K562 (cell line): ENCODE data around the gene CFD. TPM values are rescaled to one million over a fixed set of nuclear protein-coding genes. Genes with fewer than 3 reads are reported as not detected.
A peak's percentile ranks its signal among the peaks of the same experiment; 100 is the strongest.

ENCODE experiments used
- ATAC-seq: fragments of 200-7000 bp; cut with Tn5 transposase; 3 replicates; pipeline ENCODE4 v1.9.1; 2020; ENCODE audit warnings: moderate library complexity
- BruUV-seq: library from RNA; stranded (reverse); fragments of 400-500 nt; replicated peaks from 2 replicates; lab custom pipeline; 2021; lab: Mats Ljungman, UMichigan
- CTCF ChIA-PET: fragments of 300-600 bp; formaldehyde crosslinking; extraction: SDS; loops from one replicate; lab custom pipeline; 2021; ENCODE audit warnings: low intra/inter-chr PET ratio; lab: Yijun Ruan, JAX
- POLR2A ChIA-PET: fragments of 300-600, 350-650 bp; sonication (Branson Sonifier 250); formaldehyde crosslinking; extraction: SDS; loops from one replicate; lab custom pipeline; 2021; ENCODE audit warnings: antibody characterized with exemption, inconsistent platforms; lab: Yijun Ruan, JAX
- DNase-seq, 4 experiments: peaks; one replicate each; pipeline versions ENCODE4 v3.0.0 to v3.0.0-alpha.2; 2011 to 2018; ENCODE audit warnings: low spot score in 3 of 4, mixed read lengths in 3 of 4; ENCODE audit errors: extremely low read depth in 1 of 4
- FAIRE-seq: peaks from 2 replicates; lab custom pipeline; 2011; peaks lifted over from hg19 to GRCh38; lab: Jason Lieb, UNC
- H2AFZ ChIP-seq: 2 replicates; pipeline ENCODE4 v1.6.0; 2011; ENCODE audit warnings: low read depth, low read length, control low read depth, inconsistent platforms
- H3K27ac ChIP-seq: fragments of 200-600 bp; 3 replicates; pipeline ENCODE4 v1.8.0; 2011; ENCODE audit warnings: low read depth, mild to moderate bottlenecking, control low read depth, inconsistent platforms, low read length, moderate library complexity, mixed read lengths; ENCODE audit errors: extremely low read depth
- H3K27me3 ChIP-seq, 2 experiments: fragments of 300-600 bp in 1 of 2; 2 replicates in 1 of 2; 3 replicates in 1 of 2; pipeline versions ENCODE4 v1.6.0 to v1.8.0; 2011; ENCODE audit warnings: inconsistent platforms in 2 of 2, low read length in 2 of 2, mild to moderate bottlenecking in 1 of 2, mixed read lengths in 1 of 2, moderate library complexity in 1 of 2; ENCODE audit not compliant: control insufficient read depth in 2 of 2, insufficient read depth in 2 of 2
- H3K36me3 ChIP-seq: fragments of 300-600 bp; 3 replicates; pipeline ENCODE4 v1.8.0; 2011; ENCODE audit warnings: mild to moderate bottlenecking, low read length, inconsistent platforms; ENCODE audit not compliant: control insufficient read depth, insufficient read depth
- H3K4me1 ChIP-seq, 2 experiments: fragments of 200-600 bp in 1 of 2; replicated peaks in 1 of 2; 2 replicates in 1 of 2; 3 replicates in 1 of 2; pipeline versions ENCODE4 v1.5.1 to v1.8.0; 2011; ENCODE audit warnings: inconsistent platforms in 2 of 2, low read length in 2 of 2, mild to moderate bottlenecking in 1 of 2, mixed read lengths in 1 of 2, moderate library complexity in 1 of 2; ENCODE audit not compliant: control insufficient read depth in 2 of 2, insufficient read depth in 2 of 2
- H3K4me2 ChIP-seq: 2 replicates; pipeline ENCODE4 v1.6.1; 2011; ENCODE audit warnings: low read length, control low read depth, inconsistent platforms, mixed read lengths; ENCODE audit not compliant: insufficient read depth
- H3K4me3 ChIP-seq: fragments of 200-600 bp; sonication (generic), shearing (Covaris generic); 2 replicates; pipeline ENCODE4 v1.5.1; 2016; ENCODE audit warnings: control low read depth, inconsistent platforms
- H3K79me2 ChIP-seq: fragments of 200-600 bp; 3 replicates; pipeline ENCODE4 v1.8.0; 2011; ENCODE audit warnings: low read length, inconsistent platforms; ENCODE audit not compliant: control insufficient read depth, insufficient read depth
- H3K9ac ChIP-seq, 2 experiments: 2 replicates each; pipeline versions ENCODE4 v1.6.0 to v1.6.1; 2011; ENCODE audit warnings: low read depth in 2 of 2, low read length in 2 of 2, control low read depth in 1 of 2, inconsistent platforms in 1 of 2, mild to moderate bottlenecking in 1 of 2, mixed read lengths in 1 of 2; ENCODE audit not compliant: insufficient read depth in 1 of 2
- H3K9me1 ChIP-seq: one replicate; pipeline ENCODE4 v1.6.0; 2011; ENCODE audit warnings: inconsistent platforms, mild to moderate bottlenecking, low read length, moderate library complexity; ENCODE audit not compliant: control insufficient read depth, insufficient read depth
- H3K9me3 ChIP-seq: replicated peaks from 2 replicates; pipeline ENCODE4 v1.5.1; 2011; ENCODE audit warnings: low read depth, low read length, inconsistent platforms; ENCODE audit not compliant: control insufficient read depth, insufficient read depth
- H4K20me1 ChIP-seq: replicated peaks from 2 replicates; pipeline ENCODE4 v1.6.1; 2011; ENCODE audit warnings: low read length, inconsistent platforms, mixed read lengths; ENCODE audit not compliant: control insufficient read depth, insufficient read depth
- CEBPZ ChIP-seq: fragments of 150-350 bp; IDR thresholded peaks from 2 replicates; pipeline ENCODE4 v1.6.1; 2014; ENCODE audit warnings: low read depth, mild to moderate bottlenecking, low read length, borderline replicate concordance
- ETV5 ChIP-seq: sonication (generic); formaldehyde crosslinking; IDR thresholded peaks from 2 replicates; pipeline ENCODE4 v1.4.0; 2020; ENCODE audit warnings: low read depth, mild to moderate bottlenecking, missing genetic modification reagents
- FOXJ3 ChIP-seq: sonication (generic); formaldehyde crosslinking; IDR thresholded peaks from 2 replicates; pipeline ENCODE4 v1.4.0; 2020; ENCODE audit warnings: mild to moderate bottlenecking, missing genetic modification reagents
- MNT ChIP-seq, 2 experiments: fragments of 450-650 bp; conservative IDR thresholded peaks; 2 replicates each; pipeline ENCODE4 v1.6.1; 2017; ENCODE audit warnings: mild to moderate bottlenecking in 2 of 2, moderate library complexity in 2 of 2
- NONO ChIP-seq, 2 experiments: fragments of 200-400 bp in 1 of 2; fragments of 450-650 bp in 1 of 2; formaldehyde crosslinking in 1 of 2; IDR thresholded peaks; 2 replicates each; pipeline ENCODE4 v1.6.1; 2017; ENCODE audit warnings: low read depth in 2 of 2, mild to moderate bottlenecking in 2 of 2, moderate library complexity in 2 of 2, low read length in 1 of 2
- PHB ChIP-seq: fragments of 250-450 bp; sonication (Bioruptor Pico); IDR thresholded peaks from 2 replicates; pipeline ENCODE4 v1.5.0; 2021
- SMC3 ChIP-seq: conservative IDR thresholded peaks from 2 replicates; pipeline ENCODE4 v1.6.1; 2011; ENCODE audit warnings: low read depth, low read length, improper control_type of control experiment; ENCODE audit not compliant: insufficient read depth
- U2AF1 ChIP-seq: fragments of 200-400 bp; formaldehyde crosslinking; optimal IDR thresholded peaks from 2 replicates; pipeline ENCODE3; 2017; ENCODE audit warnings: mild to moderate bottlenecking, low read depth, low read length, moderate library complexity
- ZBTB34 ChIP-seq: fragments of 250-450 bp; sonication (Bioruptor Pico); IDR thresholded peaks from 2 replicates; pipeline ENCODE4 v1.8.0; 2021; ENCODE audit warnings: mild to moderate bottlenecking, moderate library complexity
- ZBTB5 ChIP-seq: fragments of 450-650 bp; IDR thresholded peaks from 2 replicates; pipeline ENCODE4 v1.6.1; 2017; ENCODE audit warnings: antibody characterized with exemption
- ZFX ChIP-seq: sonication (generic); formaldehyde crosslinking; IDR thresholded peaks from 2 replicates; pipeline ENCODE4 v1.8.0; 2022; ENCODE audit warnings: mild to moderate bottlenecking, missing genetic modification reagents, moderate library complexity
- WGBS: fragments of 100-300 bp; shearing (Covaris generic); methylation state at CpG from one replicate; pipeline ENCODE4 v1.1.6; 2016; ENCODE audit warnings: low coverage, mixed read lengths; ENCODE audit not compliant: insufficient coverage; ENCODE audit errors: missing lambda C conversion rate; 5-methylcytosine and 5-hydroxymethylcytosine counted together
- in situ Hi-C: fragments of 300-500 bp; cut with MboI; formaldehyde crosslinking; loops from 4 replicates; pipeline ENCODE4 v1.15.0; 2018; ENCODE audit warnings: inconsistent platforms, mixed read lengths
- intact Hi-C: fragments of 100-400 bp; cut with micrococcal nuclease; formaldehyde crosslinking; loops from 2 replicates; pipeline ENCODE4 v1.14.2; 2022
- polyA plus RNA-seq, 8 experiments: library from polyadenylated mRNA; depleted of rRNA in 4 of 8; stranded (reverse) in 5 of 8; unstranded in 3 of 8; fragments of >200 nt; fragmentation: Nextera tagmentation in 2 of 8; fragmentation: Illumina TruSeq in 1 of 8; extraction: Ambion mirVana in 2 of 8; extraction: Trizol in 1 of 8; gene quantifications; 2 replicates each; pipeline versions ENCODE4 v1.2.1 to v1.2.3, GENCODE V29; 2011 to 2014; ENCODE audit warnings: inconsistent platforms in 1 of 8, missing spikeins in 1 of 8
- total RNA-seq, 7 experiments: library from RNA; depleted of rRNA in 6 of 7; stranded (reverse); fragments of >200 nt in 6 of 7; fragmentation: Illumina TruSeq in 2 of 7; extraction: Trizol in 2 of 7; gene quantifications; 2 replicates each; pipeline versions ENCODE4 v1.2.1 to v1.2.3, GENCODE V29; 2011 to 2021; ENCODE audit warnings: low replicate concordance in 1 of 7

CFD gene
- total and polyA plus RNA-seq, 9 of the 15 experiments (the other 6 are each of a cell fraction or from before 2014, with no cell fraction given): 0.52 to 59.4 (median 7.6) TPM

- H3K4me1 ChIP-seq: peaks cover 0 to 60% of the 10 kb centered on the region in 2 experiments; a peak in 3 of 5 replicates
- no peaks in the 10 kb centered on the region for H4K20me1 ChIP-seq
- POLR2A ChIA-PET: interaction anchor here (0.7 to 1.1 kb wide), 2 partner anchors 11 to 25 kb away, joined by 3 read pairs; no protein-coding TSS in a partner anchor
- H3K9ac ChIP-seq: peak overlapping the region in 1 of 2 experiments; percentile 81; a peak in 2 of 4 replicates
- H3K4me3 ChIP-seq: no peak overlapping the region
- peak; percentile 29 for FAIRE-seq
- H3K9me1 ChIP-seq: no peaks in the 10 kb centered on the region
- no peak overlapping the region for H3K27ac ChIP-seq
- CTCF ChIA-PET: no interaction called here
- no peaks in the 10 kb centered on the region for H3K36me3 ChIP-seq
- in situ Hi-C loops: no loop called here
- no peaks in the 10 kb centered on the region for H3K79me2 ChIP-seq
- WGBS: 28% methylated on average over 21 of the region's 38 CpGs
- peak; percentile 40 to 86 (median 67) for DNase-seq
- no TSS peak for BruUV-seq
- H2AFZ ChIP-seq: peak overlapping the region; percentile 45; the same call in 1 of the 2 replicates
- no peaks in the 10 kb centered on the region for H3K9me3 ChIP-seq
- peak; percentile 70 for ATAC-seq
- intact Hi-C loops: no loop called here
- H3K27me3 ChIP-seq: no peaks in the 10 kb centered on the region
- no peak overlapping the region for H3K4me2 ChIP-seq
- TF ChIP-seq CEBPZ: no peak
- TF ChIP-seq SMC3: no peak
- no peak for TF ChIP-seq MNT (conservative IDR thresholded peaks at IDR 0.05)
- TF ChIP-seq FOXJ3 (CRISPR knock-in tag): no peak
- TF ChIP-seq U2AF1: no peak
- no peak for TF ChIP-seq NONO (IDR thresholded peaks at IDR 0.05; ENCODE audit: low read depth in 2 of 2, low read length in 1 of 2)
- no peak for TF ChIP-seq ZBTB34
- no peak for TF ChIP-seq PHB (CRISPR knock-in tag)
- TF ChIP-seq ZBTB5: no peak
- peak; percentile 45 for TF ChIP-seq ZFX
- no peak for TF ChIP-seq ETV5 (CRISPR knock-in tag)
Observed at GRCh38 chr19:831407-832369, 27.8 kb upstream of the CFD start.
